ENCODE measurements around the gene MSLN. TPM values are rescaled to one million over a fixed set of nuclear protein-coding genes. Genes with fewer than 3 reads are reported as not detected.

Gene MSLN
- total RNA-seq, 1 donor from 2014 or later: 0.77 TPM

DNA sequence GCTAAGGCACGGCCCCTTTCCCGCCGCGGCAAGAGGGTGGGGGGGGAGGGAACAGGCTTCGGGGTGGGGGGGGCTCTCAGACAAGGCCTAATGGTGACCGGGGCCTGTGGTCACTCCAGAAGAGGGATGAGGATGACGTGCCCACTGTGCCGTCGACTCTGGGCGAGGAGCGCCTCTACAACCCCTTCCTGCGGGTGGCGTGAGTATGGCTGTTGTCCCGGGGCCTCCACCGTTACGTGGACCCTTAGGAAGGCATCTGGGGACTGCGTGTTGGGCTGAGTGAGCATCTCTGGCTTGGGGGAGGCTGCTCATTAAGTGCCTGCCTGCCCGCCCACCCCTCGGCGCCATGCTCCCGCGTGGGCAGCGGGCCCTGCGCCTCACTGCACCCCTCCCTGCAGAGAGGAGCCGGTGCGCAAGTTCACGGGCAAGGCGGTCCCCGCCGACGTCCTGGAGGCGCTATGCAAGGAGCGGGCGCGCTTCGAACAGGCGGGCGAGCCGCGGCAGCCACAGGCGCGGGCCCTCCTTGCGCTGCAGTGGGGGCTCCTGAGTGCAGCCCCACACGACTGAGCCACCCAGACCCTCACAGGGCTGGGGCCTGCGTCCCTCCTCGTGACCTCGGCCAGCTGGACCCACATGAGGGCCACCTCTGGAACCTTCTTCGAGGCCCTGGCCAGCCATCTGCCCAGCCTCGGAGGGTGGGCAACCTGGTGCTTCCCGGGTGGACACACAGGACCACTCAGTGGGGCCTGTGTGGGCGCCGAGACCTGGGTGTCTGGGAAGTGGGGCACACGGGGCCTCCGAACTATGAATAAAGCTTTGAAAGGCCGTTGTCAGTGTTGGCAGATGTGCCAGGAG lies 31.4 kb upstream of the MSLN start:
- Mint-ChIP-seq H3K36me3 (no peaks in the 10 kb centered on the region), H3K27ac (no peak overlapping the region), H3K4me1 (ENCODE audit: unreplicated experiment) (no peaks in the 10 kb centered on the region), H3K4me3 (peak overlapping the region; percentile 59), H3K9me3 (no peaks in the 10 kb centered on the region), H3K27me3 (no peaks in the 10 kb centered on the region)
- DNase-seq (ENCODE audit: extremely low spot score, unreplicated experiment): no peak
- no peak for TF ChIP-seq CTCF (conservative IDR thresholded peaks at IDR 0.05)

DNA sequence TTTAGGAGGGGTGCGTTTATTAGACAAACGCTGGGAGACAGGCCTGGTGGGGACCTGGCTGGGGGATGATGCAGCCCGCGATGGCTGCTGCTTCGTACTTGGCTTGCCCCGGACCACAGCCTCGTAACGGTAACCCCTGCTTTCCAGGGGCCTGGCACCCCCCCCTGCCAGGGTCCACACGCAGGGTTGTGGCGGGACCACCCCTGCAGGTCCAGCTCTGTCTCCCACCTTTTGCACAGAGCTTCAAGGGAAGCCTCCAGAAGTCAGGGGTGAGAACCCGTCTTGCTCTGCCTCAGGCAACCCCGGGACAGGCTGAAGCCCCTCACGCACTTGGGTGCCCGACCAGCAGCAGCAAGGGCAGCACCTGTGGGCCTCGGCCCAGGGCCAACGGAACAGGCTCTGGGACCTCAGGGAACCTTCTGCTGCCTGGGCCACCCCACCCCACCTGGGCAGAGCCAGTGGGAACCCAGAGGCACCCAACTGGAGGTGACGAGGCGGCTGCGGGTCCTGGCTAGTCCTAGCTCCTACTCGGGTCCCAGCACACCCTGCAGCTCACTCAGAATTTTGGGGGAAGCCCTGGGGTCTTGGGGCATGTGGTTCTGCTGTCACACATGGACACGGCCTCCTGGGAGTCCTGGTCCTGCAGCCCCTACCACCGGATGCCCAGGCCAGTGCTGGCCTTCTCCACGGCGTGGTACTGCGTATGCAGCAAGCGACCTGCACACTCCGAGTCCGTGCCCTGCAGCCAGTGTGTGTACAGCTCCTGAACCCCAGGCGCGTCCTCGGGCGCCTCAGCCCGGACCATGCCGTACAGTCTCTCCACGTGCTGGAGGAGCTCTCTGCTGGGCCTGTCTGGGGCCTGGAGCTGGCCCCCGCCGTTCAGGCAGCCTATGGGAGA lies 30.5 kb upstream of the MSLN start:
- no peak for TF ChIP-seq CTCF (conservative IDR thresholded peaks at IDR 0.05)
- Mint-ChIP-seq H3K4me1 (ENCODE audit: unreplicated experiment) (no peaks in the 10 kb centered on the region), H3K27me3 (no peaks in the 10 kb centered on the region), H3K36me3 (no peaks in the 10 kb centered on the region), H3K27ac (no peak overlapping the region), H3K4me3 (no peak overlapping the region), H3K9me3 (no peaks in the 10 kb centered on the region)
- no peak for DNase-seq (ENCODE audit: extremely low spot score, unreplicated experiment)

DNA sequence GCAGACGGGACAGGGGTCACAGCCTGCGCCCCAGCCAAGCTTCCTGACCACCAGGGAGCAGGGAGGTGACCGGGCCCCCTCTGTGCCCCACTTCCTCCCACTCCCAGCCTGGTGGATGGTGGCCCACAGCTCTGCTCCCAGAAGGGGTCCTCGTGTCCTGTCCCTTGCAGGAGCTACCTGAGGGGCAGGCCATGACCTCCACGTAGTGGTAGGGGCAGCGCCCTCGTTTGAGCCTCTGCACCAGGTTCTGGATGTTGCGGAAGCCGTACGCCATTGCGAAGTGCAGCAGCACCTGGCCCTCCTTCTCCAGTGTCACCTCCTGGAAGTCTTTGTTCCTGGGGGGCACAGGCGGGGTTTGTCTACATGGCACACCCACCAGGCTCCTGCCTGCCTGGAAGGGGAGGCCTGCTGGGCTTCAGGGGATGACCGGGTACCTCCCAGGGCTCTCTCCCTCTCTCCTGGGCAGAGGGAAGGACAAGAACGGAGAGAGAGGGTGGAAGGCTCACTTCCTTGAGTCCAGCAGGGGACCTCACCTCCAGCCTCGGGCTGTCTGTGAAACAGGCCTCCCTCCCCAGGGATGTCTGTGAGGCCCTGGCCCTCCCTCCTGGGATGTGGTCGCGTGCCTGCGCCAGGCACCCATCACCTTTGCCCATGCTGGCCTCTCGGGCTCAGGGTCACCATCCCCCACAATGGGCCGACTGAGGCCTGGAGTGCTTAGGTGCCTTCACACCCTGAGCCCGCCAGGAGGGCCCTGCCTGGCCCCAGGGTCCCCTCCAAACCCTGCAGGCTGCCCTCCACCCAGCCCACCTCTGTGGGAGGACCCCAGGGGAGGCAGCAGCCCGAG lies 29.6 kb upstream of the MSLN start:
- H3K27ac Mint-ChIP-seq: no peak overlapping the region
- no peaks in the 10 kb centered on the region for H3K9me3 Mint-ChIP-seq
- H3K4me1 Mint-ChIP-seq (ENCODE audit: unreplicated experiment): no peaks in the 10 kb centered on the region
- H3K27me3 Mint-ChIP-seq: no peaks in the 10 kb centered on the region
- TF ChIP-seq CTCF (conservative IDR thresholded peaks at IDR 0.05): no peak
- H3K36me3 Mint-ChIP-seq: no peaks in the 10 kb centered on the region
- DNase-seq (ENCODE audit: extremely low spot score, unreplicated experiment): no peak
- no peak overlapping the region for H3K4me3 Mint-ChIP-seq

- no peak for TF ChIP-seq CTCF (conservative IDR thresholded peaks at IDR 0.05)
- Mint-ChIP-seq H3K4me3 (no peak overlapping the region), H3K4me1 (ENCODE audit: unreplicated experiment) (no peaks in the 10 kb centered on the region), H3K9me3 (no peaks in the 10 kb centered on the region), H3K27me3 (no peaks in the 10 kb centered on the region), H3K27ac (no peak overlapping the region), H3K36me3 (no peaks in the 10 kb centered on the region)
- no peak for DNase-seq (ENCODE audit: extremely low spot score, unreplicated experiment)
These were observed 28.2 kb upstream of the MSLN start for GRCh38 chr16:732332-732731.

GRCh38 chr16:732936-733335 lies 27.6 kb upstream of the MSLN start:
- H3K4me3 Mint-ChIP-seq: no peak overlapping the region
- no peaks in the 10 kb centered on the region for H3K27me3 Mint-ChIP-seq
- DNase-seq (ENCODE audit: extremely low spot score, unreplicated experiment): no peak
- TF ChIP-seq CTCF (conservative IDR thresholded peaks at IDR 0.05): no peak
- no peak overlapping the region for H3K27ac Mint-ChIP-seq
- H3K9me3 Mint-ChIP-seq: no peaks in the 10 kb centered on the region
- no peaks in the 10 kb centered on the region for H3K36me3 Mint-ChIP-seq
- no peaks in the 10 kb centered on the region for H3K4me1 Mint-ChIP-seq (ENCODE audit: unreplicated experiment)
